NCI-H2196 treated with DMSO at 0.1 percent for 48 hours (cell line): ENCODE data around the gene MMP14.

Experiments
- DNase-seq: peaks from one replicate; lab custom pipeline; 2025; ENCODE audit not compliant: unreplicated experiment; lab: John Stamatoyannopoulos, UW

MMP14 gene

GRCh38 chr14:22883173-22883976, 47.0 kb downstream of the MMP14 start, which contains the start of gene REM2:
REM2 (plus strand) TSS chr14:22883222; CDS start chr14:22883288, 66 bp downstream.
- DNase-seq: no peak

- no peak for DNase-seq
Observed at GRCh38 chr14:22884076-22884737, 47.8 kb downstream of the MMP14 start.

GRCh38 chr14:22884738-22885523, 48.5 kb downstream of the MMP14 start:
- DNase-seq: no peak

GRCh38 chr14:22885975-22886374, 49.6 kb downstream of the MMP14 start:
- DNase-seq: no peak

- peak; percentile 63 for DNase-seq
Observed at GRCh38 chr14:22886500-22887259, 50.3 kb downstream of the MMP14 start.

- DNase-seq: peak; percentile 91
Observed at GRCh38 chr14:22887260-22887989, 51.0 kb downstream of the MMP14 start.

GRCh38 chr14:22887990-22888378, 51.6 kb downstream of the MMP14 start:
- DNase-seq: no peak

GRCh38 chr14:22888662-22889061, 52.3 kb downstream of the MMP14 start:
- no peak for DNase-seq

- no peak for DNase-seq
Observed at GRCh38 chr14:22890416-22890815, 54.0 kb downstream of the MMP14 start.

- DNase-seq: no peak
Observed at GRCh38 chr14:22892488-22892887, 56.1 kb downstream of the MMP14 start.

- no peak for DNase-seq
Observed at GRCh38 chr14:22893706-22894105, 57.3 kb downstream of the MMP14 start.

- DNase-seq: no peak
Observed at GRCh38 chr14:22895402-22895801, 59.0 kb downstream of the MMP14 start.

- no peak for DNase-seq
Observed at GRCh38 chr14:22896356-22896755, 60.0 kb downstream of the MMP14 start.

GRCh38 chr14:22896760-22897159, 60.4 kb downstream of the MMP14 start:
- no peak for DNase-seq

- DNase-seq: no peak
Observed at GRCh38 chr14:22897357-22897756, 61.0 kb downstream of the MMP14 start.
